Upper lobe of right lung (tissue), 1 donor: ENCODE data around the gene ZFHX3. TPM values are rescaled to one million over a fixed set of nuclear protein-coding genes. Genes with fewer than 3 reads are reported as not detected.

ENCODE experiments used
- ATAC-seq: fragments of 200-7000 bp; cut with Tn5 transposase; one replicate; pipeline ENCODE4 v1.9.1; 2020; ENCODE audit warnings: mild to moderate bottlenecking, moderate library complexity
- DNase-seq: peaks from one replicate; pipeline ENCODE4 v3.0.0-alpha.2; 2020
- H3K27ac ChIP-seq: fragments of 200-600 bp; one replicate; pipeline ENCODE4 v1.8.0; 2022
- H3K27me3 ChIP-seq: fragments of 200-600 bp; one replicate; pipeline ENCODE4 v1.8.0; 2022; ENCODE audit warnings: mild to moderate bottlenecking
- H3K36me3 ChIP-seq: fragments of 200-600 bp; one replicate; pipeline ENCODE4 v1.8.0; 2022
- H3K4me1 ChIP-seq: fragments of 200-600 bp; one replicate; pipeline ENCODE4 v1.8.0; 2022
- H3K4me3 ChIP-seq: fragments of 200-600 bp; one replicate; pipeline ENCODE4 v1.8.0; 2022; ENCODE audit warnings: mild to moderate bottlenecking
- H3K9me3 ChIP-seq: fragments of 200-600 bp; one replicate; pipeline ENCODE4 v1.8.0; 2022
- intact Hi-C: fragments of 100-400 bp; cut with DNase I; formaldehyde crosslinking; loops from one replicate; pipeline ENCODE4 v1.11.0; 2022
- total RNA-seq: library from RNA; stranded (reverse); fragmentation: NEBNext Ultra II Directional; extraction: Animal tissue kit (Norgen Biotek cat#: 25700); gene quantifications from one replicate; pipeline ENCODE4 v1.2.1, GENCODE V29; 2021
- TF ChIP-seq, protein P1 (sequence below): fragments of 200-600 bp; IDR thresholded peaks from one replicate; pipeline ENCODE4 v1.8.0; 2022; ENCODE audit warnings: antibody characterized with exemption
- donor health status: DM: no; HTN: yes; CAD: no; lungs with severe emphysema.

The ZFHX3 gene
- total RNA-seq, 1 donor from 2014 or later: 29.0 TPM

- TF ChIP-seq, protein P1, sequence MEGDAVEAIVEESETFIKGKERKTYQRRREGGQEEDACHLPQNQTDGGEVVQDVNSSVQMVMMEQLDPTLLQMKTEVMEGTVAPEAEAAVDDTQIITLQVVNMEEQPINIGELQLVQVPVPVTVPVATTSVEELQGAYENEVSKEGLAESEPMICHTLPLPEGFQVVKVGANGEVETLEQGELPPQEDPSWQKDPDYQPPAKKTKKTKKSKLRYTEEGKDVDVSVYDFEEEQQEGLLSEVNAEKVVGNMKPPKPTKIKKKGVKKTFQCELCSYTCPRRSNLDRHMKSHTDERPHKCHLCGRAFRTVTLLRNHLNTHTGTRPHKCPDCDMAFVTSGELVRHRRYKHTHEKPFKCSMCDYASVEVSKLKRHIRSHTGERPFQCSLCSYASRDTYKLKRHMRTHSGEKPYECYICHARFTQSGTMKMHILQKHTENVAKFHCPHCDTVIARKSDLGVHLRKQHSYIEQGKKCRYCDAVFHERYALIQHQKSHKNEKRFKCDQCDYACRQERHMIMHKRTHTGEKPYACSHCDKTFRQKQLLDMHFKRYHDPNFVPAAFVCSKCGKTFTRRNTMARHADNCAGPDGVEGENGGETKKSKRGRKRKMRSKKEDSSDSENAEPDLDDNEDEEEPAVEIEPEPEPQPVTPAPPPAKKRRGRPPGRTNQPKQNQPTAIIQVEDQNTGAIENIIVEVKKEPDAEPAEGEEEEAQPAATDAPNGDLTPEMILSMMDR: no peak
- Histone ChIP-seq H3K27me3 (no peaks in the 10 kb centered on the region), H3K27ac (no peak overlapping the region), H3K9me3 (no peaks in the 10 kb centered on the region), H3K36me3 (no peaks in the 10 kb centered on the region), H3K4me3 (no peak overlapping the region), H3K4me1 (no peaks in the 10 kb centered on the region)
- intact Hi-C loops: no loop called here
- ATAC-seq (no peak), DNase-seq (no peak)
These were observed 229.6 kb downstream of the ZFHX3 start for GRCh38 chr16:72818236-72818845.

DNA sequence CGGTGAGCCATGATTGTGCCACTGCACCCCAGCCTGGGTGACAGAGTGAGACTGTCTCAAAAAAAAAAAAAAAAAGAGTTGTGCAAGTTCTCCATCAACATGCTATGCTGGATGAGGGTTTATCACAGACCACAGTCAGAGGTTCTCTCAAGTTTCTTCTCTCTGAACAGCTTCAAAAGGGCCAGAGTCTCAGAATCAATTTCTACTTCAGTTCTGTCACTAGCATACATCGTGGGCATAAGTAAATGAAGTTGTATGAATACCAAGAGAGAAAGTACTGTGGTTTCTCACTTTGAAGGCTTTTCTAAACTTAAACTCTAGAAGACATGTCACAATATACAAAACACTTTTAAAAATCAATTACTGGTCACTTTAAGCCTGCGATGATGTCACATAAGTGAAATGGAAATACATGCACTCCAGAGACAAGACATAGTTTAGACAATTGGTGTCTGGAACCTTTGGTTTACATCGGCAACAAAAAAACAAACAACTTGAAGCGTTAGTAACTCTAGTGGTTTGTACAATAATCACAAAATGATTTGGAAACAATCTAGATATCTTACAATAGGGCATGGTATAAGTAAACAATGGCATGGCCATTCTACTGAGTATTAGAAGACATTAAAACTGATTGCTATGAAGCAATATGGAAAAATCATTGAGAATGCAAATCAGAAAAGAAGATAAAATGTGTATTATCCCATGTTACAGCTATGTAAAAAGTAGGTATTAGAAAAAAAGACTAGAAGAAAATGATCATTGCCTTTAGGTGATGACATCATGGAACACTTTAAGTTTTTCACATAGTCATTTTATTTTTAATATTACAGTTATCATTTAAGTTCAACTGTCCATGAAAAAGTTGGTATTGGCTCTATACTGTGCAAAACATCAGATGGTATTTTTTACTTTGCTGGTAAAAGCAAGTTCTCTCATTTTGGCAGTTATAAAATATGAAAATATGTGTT is 232.3 kb downstream of the ZFHX3 start:
- H3K27ac ChIP-seq: no peak overlapping the region
- H3K4me1 ChIP-seq: no peaks in the 10 kb centered on the region
- H3K4me3 ChIP-seq: no peak overlapping the region
- TF ChIP-seq, protein P1: no peak
- no peaks in the 10 kb centered on the region for H3K27me3 ChIP-seq
- intact Hi-C loops: no loop called here
- peaks cover 11% of the 10 kb centered on the region for H3K36me3 ChIP-seq
- ATAC-seq (no peak), DNase-seq (no peak)
- no peaks in the 10 kb centered on the region for H3K9me3 ChIP-seq

DNA sequence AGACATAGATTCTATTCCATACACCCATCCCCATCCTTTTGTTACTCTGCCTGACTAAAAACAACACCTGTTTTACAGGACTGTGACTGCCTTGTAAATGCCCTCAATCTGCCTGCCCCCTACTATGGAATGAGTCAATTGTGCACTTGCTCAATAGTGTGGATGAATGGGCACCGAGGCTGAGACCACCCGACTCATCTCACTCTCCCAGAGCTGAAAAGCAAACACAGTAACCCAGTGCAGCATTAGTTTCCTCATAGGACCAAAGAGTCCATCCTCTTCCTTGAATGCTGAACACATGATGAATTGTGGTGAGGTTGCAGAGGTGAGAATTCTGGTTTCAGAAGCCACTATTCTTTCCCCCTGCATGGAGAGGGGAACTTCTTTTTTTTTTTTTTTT is 233.7 kb downstream of the ZFHX3 start:
- ATAC-seq (no peak), DNase-seq (no peak)
- H3K4me3 ChIP-seq: no peak overlapping the region
- no peaks in the 10 kb centered on the region for H3K9me3 ChIP-seq
- no peak overlapping the region for H3K27ac ChIP-seq
- H3K36me3 ChIP-seq: peaks cover 15% of the 10 kb centered on the region
- no peaks in the 10 kb centered on the region for H3K27me3 ChIP-seq
- TF ChIP-seq, protein P1: no peak
- intact Hi-C loops: no loop called here
- H3K4me1 ChIP-seq: no peaks in the 10 kb centered on the region

DNA sequence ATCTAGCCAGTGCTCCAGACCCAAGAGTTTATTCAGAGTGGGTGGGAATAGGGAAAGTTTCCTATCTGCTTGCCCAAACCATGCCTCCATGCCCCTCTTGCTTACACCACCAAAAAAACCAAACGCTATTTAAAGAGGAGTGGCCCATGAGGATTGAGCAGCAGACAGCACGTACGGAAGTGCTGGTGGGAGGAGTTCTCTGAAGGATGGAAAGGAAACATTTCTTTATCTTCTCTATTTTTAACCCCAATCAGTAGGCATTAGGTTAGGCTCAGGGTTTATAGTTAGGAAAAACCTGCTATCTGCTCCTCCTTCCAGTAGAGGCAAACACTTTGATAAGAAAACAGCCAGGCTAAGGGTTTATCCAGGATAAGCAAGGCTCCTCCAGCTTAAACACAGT is 235.3 kb downstream of the ZFHX3 start:
- Histone ChIP-seq H3K4me3 (no peak overlapping the region), H3K27ac (no peak overlapping the region), H3K36me3 (peaks cover 15% of the 10 kb centered on the region), H3K9me3 (no peaks in the 10 kb centered on the region), H3K27me3 (no peaks in the 10 kb centered on the region), H3K4me1 (no peaks in the 10 kb centered on the region)
- DNase-seq (no peak), ATAC-seq (no peak)
- intact Hi-C loops: no loop called here
- TF ChIP-seq, protein P1: no peak

DNA sequence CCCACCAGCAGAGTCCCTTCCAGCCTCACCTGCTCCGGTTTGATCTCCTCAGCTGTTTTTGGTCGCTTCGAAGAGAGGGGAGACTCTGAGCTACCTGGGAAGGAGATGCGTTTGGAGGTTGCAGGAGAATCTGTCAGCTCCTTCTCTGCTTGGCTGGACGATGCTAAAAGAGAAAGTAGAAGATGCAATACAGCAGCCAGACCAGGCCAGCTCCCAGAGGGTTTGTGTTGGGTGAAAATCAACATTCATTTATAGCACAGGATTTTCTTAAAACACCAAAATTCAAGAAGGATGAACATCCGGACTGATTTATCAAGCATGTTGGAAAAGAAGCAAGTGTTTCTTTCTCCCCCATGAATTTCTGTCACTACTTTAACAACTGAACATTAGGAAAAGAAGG is 236.1 kb downstream of the ZFHX3 start:
- Histone ChIP-seq H3K4me1 (no peaks in the 10 kb centered on the region), H3K27ac (no peak overlapping the region), H3K27me3 (no peaks in the 10 kb centered on the region), H3K9me3 (no peaks in the 10 kb centered on the region), H3K4me3 (no peak overlapping the region), H3K36me3 (peaks cover 15% of the 10 kb centered on the region)
- intact Hi-C loops: no loop called here
- ATAC-seq (no peak), DNase-seq (no peak)
- TF ChIP-seq, protein P1: no peak
